CD4-positive, alpha-beta T cell (primary cell): Measurements from ENCODE around the gene TRPM1. TPM values are rescaled to one million over a fixed set of nuclear protein-coding genes. Genes with fewer than 3 reads are reported as not detected.

Source experiments
- ATAC-seq: fragments of 200-7000 bp; cut with Tn5 transposase; one replicate; pipeline ENCODE4 v1.10.0; 2022; ENCODE audit warnings: mild to moderate bottlenecking; ENCODE audit not compliant: poor library complexity
- CTCF ChIA-PET: fragments of 350-600 bp; sonication (Branson Sonifier 250); formaldehyde crosslinking; loops from one replicate; lab custom pipeline; 2021; ENCODE audit warnings: antibody characterized with exemption, inconsistent platforms; lab: Charles Lee
- POLR2A ChIA-PET: fragments of 350-600 bp; sonication (Branson Sonifier 250); formaldehyde crosslinking; loops from one replicate; lab custom pipeline; 2021; ENCODE audit warnings: antibody characterized with exemption, inconsistent platforms; lab: Charles Lee
- DNase-seq, 14 experiments: peaks; one replicate each; pipeline ENCODE4 v3.0.0-alpha.2; 2013 to 2020; ENCODE audit warnings: mixed read lengths in 2 of 14
- H3K27ac ChIP-seq, 2 donors: one replicate each; pipeline versions ENCODE4 v1.5.1 to v1.7.0; 2013; ENCODE audit warnings: low read length in 2 of 2, low read depth in 1 of 2, mild to moderate bottlenecking in 1 of 2
- H3K27me3 ChIP-seq, 2 experiments: 1 replicate in 1 of 2; 2 replicates in 1 of 2; pipeline versions ENCODE4 v1.6.1 to v1.7.0; 2013; ENCODE audit warnings: low read length in 2 of 2, control low read depth in 1 of 2, mild to moderate bottlenecking in 1 of 2, moderate library complexity in 1 of 2; ENCODE audit not compliant: insufficient read depth in 2 of 2, control insufficient read depth in 1 of 2
- H3K36me3 ChIP-seq: one replicate; pipeline ENCODE4 v1.6.1; 2013; ENCODE audit warnings: low read length, control low read depth; ENCODE audit not compliant: insufficient read depth
- H3K4me1 ChIP-seq: one replicate; pipeline ENCODE4 v1.6.1; 2013; ENCODE audit warnings: low read length, control low read depth; ENCODE audit not compliant: insufficient read depth
- H3K4me3 ChIP-seq: one replicate; pipeline ENCODE4 v1.5.1; 2013; ENCODE audit warnings: mild to moderate bottlenecking, low read length, moderate library complexity
- H3K9me3 ChIP-seq, 2 experiments: 1 replicate in 1 of 2; 2 replicates in 1 of 2; pipeline versions ENCODE4 v1.6.1 to v1.7.0; 2013; ENCODE audit warnings: low read length in 2 of 2, mild to moderate bottlenecking in 2 of 2, control low read depth in 1 of 2, moderate library complexity in 1 of 2; ENCODE audit not compliant: control insufficient read depth in 1 of 2, insufficient read depth in 1 of 2
- H3K27ac Mint-ChIP-seq: one replicate; pipeline ENCODE4 v1.8.0; 2020; ENCODE audit warnings: mixed read lengths
- H3K27me3 Mint-ChIP-seq: one replicate; pipeline ENCODE4 v1.8.0; 2021; ENCODE audit warnings: mixed read lengths
- H3K36me3 Mint-ChIP-seq: one replicate; pipeline ENCODE4 v1.8.0; 2021; ENCODE audit warnings: low read depth, mixed read lengths
- H3K4me1 Mint-ChIP-seq: one replicate; pipeline ENCODE4 v1.8.0; 2021; ENCODE audit warnings: low read depth, mixed read lengths
- H3K4me3 Mint-ChIP-seq: one replicate; pipeline ENCODE4 v1.8.0; 2020; ENCODE audit warnings: mild to moderate bottlenecking, mixed read lengths
- H3K9me3 Mint-ChIP-seq: one replicate; pipeline ENCODE4 v1.8.0; 2020; ENCODE audit warnings: mixed read lengths
- intact Hi-C, 2 experiments: fragments of 100-400 bp; cut with DNase I in 1 of 2; cut with micrococcal nuclease in 1 of 2; formaldehyde crosslinking; loops; one replicate each; pipeline versions ENCODE4 v1.15.1 to v1.9.0; 2023 to 2025; cut with DNase I, micrococcal nuclease
- total RNA-seq, 174 experiments: library from RNA in 2 of 174; stranded (reverse) in 2 of 174; gene quantifications; one replicate each; pipeline ENCODE4 v1.2.3 and lab custom pipeline; 2021 to 2026
- TF ChIP-seq, protein P1 (sequence below): fragments of 200-600 bp; IDR thresholded peaks from one replicate; pipeline ENCODE4 v1.8.0; 2022; ENCODE audit warnings: antibody characterized with exemption, mild to moderate bottlenecking

TRPM1 gene
- total RNA-seq, 2 experiments from 2014 or later = not detected

DNA sequence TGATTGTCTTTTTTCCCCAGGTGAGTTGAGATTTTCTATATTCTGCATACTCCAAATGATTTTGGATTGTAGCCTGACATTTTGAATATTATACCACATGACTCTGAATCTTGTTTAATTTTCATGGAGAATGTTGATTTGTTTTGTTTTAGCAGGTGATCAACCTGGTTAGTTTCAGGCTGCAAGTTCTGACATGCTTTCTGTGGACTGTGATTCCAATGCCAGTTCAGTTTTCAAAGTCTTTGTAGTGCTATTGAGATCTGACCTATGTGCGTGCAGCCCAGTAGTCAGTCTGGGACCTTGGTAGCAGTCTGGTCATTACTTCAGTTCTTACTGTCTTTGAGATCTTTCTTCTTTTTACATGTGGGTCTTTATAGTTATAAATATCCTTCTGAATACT, 91.5 kb downstream of the TRPM1 start:
- Mint-ChIP-seq H3K27me3 (peaks cover 21% of the 10 kb centered on the region), H3K4me1 (peaks cover 15% of the 10 kb centered on the region), H3K9me3 (peaks cover 12% of the 10 kb centered on the region), H3K27ac (no peak overlapping the region), H3K36me3 (peaks cover 9% of the 10 kb centered on the region), H3K4me3 (no peak overlapping the region)
- no peaks in the 10 kb centered on the region for H3K27me3 ChIP-seq
- POLR2A ChIA-PET = no interaction called here
- CTCF ChIA-PET = no interaction called here
- H3K9me3 ChIP-seq = peaks cover 8 to 11% of the 10 kb centered on the region in 2 experiments
- no peak overlapping the region for H3K4me3 ChIP-seq
- no peak for ATAC-seq
- no peak for DNase-seq
- H3K27ac ChIP-seq = no peak overlapping the region
- intact Hi-C loops = no loop called here
- TF ChIP-seq, protein P1, sequence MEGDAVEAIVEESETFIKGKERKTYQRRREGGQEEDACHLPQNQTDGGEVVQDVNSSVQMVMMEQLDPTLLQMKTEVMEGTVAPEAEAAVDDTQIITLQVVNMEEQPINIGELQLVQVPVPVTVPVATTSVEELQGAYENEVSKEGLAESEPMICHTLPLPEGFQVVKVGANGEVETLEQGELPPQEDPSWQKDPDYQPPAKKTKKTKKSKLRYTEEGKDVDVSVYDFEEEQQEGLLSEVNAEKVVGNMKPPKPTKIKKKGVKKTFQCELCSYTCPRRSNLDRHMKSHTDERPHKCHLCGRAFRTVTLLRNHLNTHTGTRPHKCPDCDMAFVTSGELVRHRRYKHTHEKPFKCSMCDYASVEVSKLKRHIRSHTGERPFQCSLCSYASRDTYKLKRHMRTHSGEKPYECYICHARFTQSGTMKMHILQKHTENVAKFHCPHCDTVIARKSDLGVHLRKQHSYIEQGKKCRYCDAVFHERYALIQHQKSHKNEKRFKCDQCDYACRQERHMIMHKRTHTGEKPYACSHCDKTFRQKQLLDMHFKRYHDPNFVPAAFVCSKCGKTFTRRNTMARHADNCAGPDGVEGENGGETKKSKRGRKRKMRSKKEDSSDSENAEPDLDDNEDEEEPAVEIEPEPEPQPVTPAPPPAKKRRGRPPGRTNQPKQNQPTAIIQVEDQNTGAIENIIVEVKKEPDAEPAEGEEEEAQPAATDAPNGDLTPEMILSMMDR = no peak
- H3K4me1 ChIP-seq = no peaks in the 10 kb centered on the region
- no peaks in the 10 kb centered on the region for H3K36me3 ChIP-seq

DNA sequence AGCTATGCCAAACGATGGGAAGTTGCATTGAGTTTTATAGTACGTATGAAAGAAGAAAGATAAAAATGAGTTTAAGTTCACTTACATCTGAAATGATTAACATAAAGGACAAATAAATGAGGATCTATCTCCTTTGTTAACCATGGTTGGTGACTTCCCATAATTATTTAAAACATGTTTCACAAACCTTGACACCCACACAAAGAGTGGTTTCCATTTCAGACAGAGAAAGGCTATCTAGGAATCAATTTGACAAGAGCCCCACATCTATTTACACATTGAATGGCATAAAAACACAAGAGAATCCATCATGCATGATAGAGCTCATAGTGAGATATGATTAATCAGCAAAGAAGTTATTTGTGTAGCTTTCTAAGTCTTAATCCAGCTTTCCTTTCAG, 95.9 kb downstream of the TRPM1 start:
- TF ChIP-seq, protein P1 = no peak
- peaks cover 0 to 12% of the 10 kb centered on the region in 2 experiments for H3K27me3 ChIP-seq
- H3K9me3 Mint-ChIP-seq = no peaks in the 10 kb centered on the region
- H3K4me3 ChIP-seq = no peak overlapping the region
- H3K36me3 ChIP-seq = no peaks in the 10 kb centered on the region
- H3K4me1 Mint-ChIP-seq = peaks cover 7% of the 10 kb centered on the region
- H3K27ac Mint-ChIP-seq = no peak overlapping the region
- DNase-seq (no peak), ATAC-seq (no peak)
- POLR2A ChIA-PET = interaction anchor here (1.4 kb wide), 1 partner anchor 9 kb away, joined by 3 read pairs; no protein-coding TSS in a partner anchor
- no peaks in the 10 kb centered on the region for H3K36me3 Mint-ChIP-seq
- intact Hi-C loops = no loop called here
- H3K27me3 Mint-ChIP-seq = peaks cover 37% of the 10 kb centered on the region
- peaks cover 8% of the 10 kb centered on the region for H3K4me1 ChIP-seq
- no peak overlapping the region for H3K27ac ChIP-seq
- CTCF ChIA-PET = interaction anchor here (0.6 kb wide), 1 partner anchor 11 kb away, joined by 3 read pairs; no protein-coding TSS in a partner anchor
- no peak overlapping the region for H3K4me3 Mint-ChIP-seq
- no peaks in the 10 kb centered on the region for H3K9me3 ChIP-seq

DNA sequence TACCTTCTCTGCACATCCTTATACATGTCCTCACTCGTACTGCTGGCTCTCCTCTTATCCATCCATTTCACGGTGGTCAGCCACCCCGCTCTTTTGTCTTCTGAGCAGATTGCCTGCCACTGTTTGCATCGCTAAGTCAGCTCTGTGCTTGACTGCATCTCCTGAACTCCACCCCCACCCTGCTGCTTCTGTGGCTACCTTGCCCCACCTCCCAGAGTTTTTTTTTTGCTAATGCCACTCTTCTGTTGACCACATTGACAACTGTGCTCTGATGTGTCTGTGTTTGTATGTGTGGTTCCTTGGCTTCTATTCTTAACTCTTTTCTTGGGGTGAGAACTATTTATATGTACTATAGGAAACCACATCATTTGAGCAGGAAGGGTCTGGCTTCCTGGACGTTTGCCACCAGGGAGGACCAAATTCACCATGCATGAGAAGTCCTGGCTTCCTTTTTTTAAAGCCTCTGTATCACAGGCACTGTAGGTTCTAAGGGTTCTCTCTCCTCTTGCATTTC, 97.2 kb downstream of the TRPM1 start:
- Histone ChIP-seq H3K27me3 (peaks cover 0 to 16% of the 10 kb centered on the region in 2 experiments), H3K9me3 (no peaks in the 10 kb centered on the region), H3K36me3 (no peaks in the 10 kb centered on the region), H3K4me3 (no peak overlapping the region), H3K4me1 (peaks cover 8% of the 10 kb centered on the region), H3K27ac (no peak overlapping the region)
- Mint-ChIP-seq H3K27me3 (peaks cover 37% of the 10 kb centered on the region), H3K4me3 (no peak overlapping the region), H3K27ac (no peak overlapping the region), H3K4me1 (peaks cover 7% of the 10 kb centered on the region), H3K36me3 (no peaks in the 10 kb centered on the region), H3K9me3 (no peaks in the 10 kb centered on the region)
- ChIA-PET CTCF (no interaction called here), POLR2A (no interaction called here)
- no peak for ATAC-seq
- intact Hi-C loops = no loop called here
- peak in 1 of 14 experiments; percentile 41 for DNase-seq
- TF ChIP-seq, protein P1 = no peak
